Stomach smooth muscle (tissue), 2 donors: Measurements from ENCODE around the gene TEKT3.

Experiments used
- H3K27ac ChIP-seq: one replicate; pipeline ENCODE4 v1.7.0; 2013; ENCODE audit warnings: mild to moderate bottlenecking, low read length, inconsistent platforms
- H3K27me3 ChIP-seq, 2 donors: one replicate each; pipeline ENCODE4 v1.7.0; 2013; ENCODE audit warnings: low read length in 2 of 2; ENCODE audit not compliant: insufficient read depth in 2 of 2, control insufficient read depth in 1 of 2
- H3K36me3 ChIP-seq, 2 donors: one replicate each; pipeline ENCODE4 v1.7.0; 2013; ENCODE audit warnings: low read length in 2 of 2; ENCODE audit not compliant: control insufficient read depth in 2 of 2, insufficient read depth in 2 of 2
- H3K4me1 ChIP-seq: one replicate; pipeline ENCODE4 v1.7.0; 2013; ENCODE audit warnings: low read length; ENCODE audit not compliant: control insufficient read depth, insufficient read depth
- H3K4me3 ChIP-seq, 2 donors: one replicate each; pipeline ENCODE4 v1.7.0; 2013; ENCODE audit warnings: low read length in 2 of 2
- H3K9ac ChIP-seq, 2 donors: one replicate each; pipeline ENCODE4 v1.7.0; 2013; ENCODE audit warnings: low read length in 2 of 2, mild to moderate bottlenecking in 1 of 2
- H3K9me3 ChIP-seq, 2 donors: one replicate each; pipeline ENCODE4 v1.7.0; 2013; ENCODE audit warnings: low read length in 2 of 2; ENCODE audit not compliant: control insufficient read depth in 2 of 2
- donor health status: healthy.
- donor health status: Pancreatic carcinoma.

Gene TEKT3

GRCh38 chr17:15267996-15268395, 73.4 kb downstream of the TEKT3 start:
- Histone ChIP-seq H3K4me3 (no peak overlapping the region), H3K27ac (no peak overlapping the region), H3K36me3 (no peaks in the 10 kb centered on the region), H3K9me3 (no peaks in the 10 kb centered on the region), H3K4me1 (peaks cover 24% of the 10 kb centered on the region), H3K27me3 (no peaks in the 10 kb centered on the region), H3K9ac (no peak overlapping the region)

- Histone ChIP-seq H3K27me3 (no peaks in the 10 kb centered on the region), H3K27ac (no peak overlapping the region), H3K9ac (no peak overlapping the region), H3K4me1 (peaks cover 26% of the 10 kb centered on the region), H3K4me3 (no peak overlapping the region), H3K9me3 (no peaks in the 10 kb centered on the region), H3K36me3 (no peaks in the 10 kb centered on the region)
These were observed 74.9 kb downstream of the TEKT3 start for GRCh38 chr17:15266325-15267125.

GRCh38 chr17:15265131-15265530, 76.3 kb downstream of the TEKT3 start, which contains the start of gene PMP22:
Gene PMP22 (minus strand): TSS chr17:15265326. CDS start chr17:15260727, 4,599 bp downstream.
- Histone ChIP-seq H3K9ac (peak within 1 kb of the TSS in 1 of 2 donors; percentile 29), H3K36me3 (no peaks in the 10 kb centered on the region), H3K4me3 (peak within 1 kb of the TSS; percentile 44 to 98), H3K9me3 (no peaks in the 10 kb centered on the region), H3K27me3 (no peaks in the 10 kb centered on the region), H3K4me1 (peaks cover 34% of the 10 kb centered on the region), H3K27ac (no peak within 1 kb of the TSS)

- Histone ChIP-seq H3K36me3 (no peaks in the 10 kb centered on the region), H3K27ac (no peak overlapping the region), H3K9ac (peak overlapping the region in 1 of 2 donors; percentile 29), H3K4me1 (peaks cover 40% of the 10 kb centered on the region), H3K4me3 (peak overlapping the region; percentile 44 to 98), H3K27me3 (no peaks in the 10 kb centered on the region), H3K9me3 (no peaks in the 10 kb centered on the region)
These were observed 76.9 kb downstream of the TEKT3 start for GRCh38 chr17:15264542-15264941.

DNA sequence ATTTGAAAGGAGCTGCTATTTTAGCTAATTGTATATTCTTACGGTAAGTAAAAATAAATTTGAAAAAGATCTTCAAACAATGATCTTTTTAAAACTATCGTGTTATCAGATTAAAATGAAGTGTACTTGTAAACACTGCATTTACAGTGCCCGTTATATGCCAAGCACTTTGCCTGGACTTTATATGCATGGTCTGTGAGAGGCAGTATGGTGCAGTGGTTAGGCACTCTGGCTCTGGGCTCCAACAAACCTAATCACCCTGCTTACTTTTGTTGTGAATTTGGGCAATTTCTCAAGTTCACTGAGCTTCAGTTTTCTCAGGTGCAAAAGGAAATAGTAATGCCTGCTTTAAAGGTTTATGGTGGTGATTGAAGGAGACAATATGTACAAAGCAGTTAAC, 77.7 kb downstream of the TEKT3 start:
- H3K36me3 ChIP-seq = peaks cover 4 to 7% of the 10 kb centered on the region in 2 donors
- no peaks in the 10 kb centered on the region for H3K9me3 ChIP-seq
- H3K9ac ChIP-seq = peak overlapping the region; percentile 59 to 92
- peak overlapping the region; percentile 98 for H3K4me3 ChIP-seq
- H3K4me1 ChIP-seq = peaks cover 48% of the 10 kb centered on the region
- no peaks in the 10 kb centered on the region for H3K27me3 ChIP-seq
- H3K27ac ChIP-seq = peak overlapping the region; percentile 97

DNA sequence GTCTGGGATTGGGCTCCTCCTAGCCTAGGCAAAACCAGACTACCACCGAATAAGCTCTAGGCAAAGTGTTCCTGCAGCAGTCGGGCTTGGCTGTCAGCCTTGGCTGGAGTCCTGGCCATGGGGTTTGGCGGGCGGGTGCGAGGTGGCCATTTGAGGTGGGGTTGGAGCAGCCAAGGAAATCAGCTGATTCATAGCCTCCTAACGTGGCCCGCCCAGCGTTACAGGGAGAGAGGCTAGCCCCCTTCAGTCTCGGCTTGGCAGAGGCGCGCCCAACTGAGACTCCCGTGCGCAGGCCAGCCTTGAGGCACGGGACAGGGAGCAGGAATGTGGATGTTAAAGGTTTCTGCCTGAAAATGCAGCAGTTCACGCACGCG, 78.2 kb downstream of the TEKT3 start:
- peak overlapping the region; percentile 98 for H3K4me3 ChIP-seq
- peak overlapping the region; percentile 59 to 92 for H3K9ac ChIP-seq
- peaks cover 9 to 12% of the 10 kb centered on the region in 2 donors for H3K36me3 ChIP-seq
- H3K4me1 ChIP-seq = peaks cover 53% of the 10 kb centered on the region
- H3K9me3 ChIP-seq = no peaks in the 10 kb centered on the region
- H3K27me3 ChIP-seq = no peaks in the 10 kb centered on the region
- H3K27ac ChIP-seq = peak overlapping the region; percentile 97

GRCh38 chr17:15262291-15263205, 78.8 kb downstream of the TEKT3 start:
- no peaks in the 10 kb centered on the region for H3K27me3 ChIP-seq
- H3K9ac ChIP-seq = peak overlapping the region; percentile 59 to 92
- H3K4me1 ChIP-seq = peaks cover 59% of the 10 kb centered on the region

GRCh38 chr17:15261802-15262290, 79.6 kb downstream of the TEKT3 start:
- H3K9ac ChIP-seq = peak overlapping the region; percentile 59 to 92
- peaks cover 15 to 17% of the 10 kb centered on the region in 2 donors for H3K36me3 ChIP-seq
- H3K4me3 ChIP-seq = peak overlapping the region; percentile 98
- peak overlapping the region; percentile 97 for H3K27ac ChIP-seq
- H3K27me3 ChIP-seq = no peaks in the 10 kb centered on the region
- peaks cover 66% of the 10 kb centered on the region for H3K4me1 ChIP-seq
- no peaks in the 10 kb centered on the region for H3K9me3 ChIP-seq

More at GRCh38 chr17:15262291-15263205, 78.8 kb downstream of the TEKT3 start:
- H3K27ac ChIP-seq = peak overlapping the region; percentile 97
- H3K9me3 ChIP-seq = no peaks in the 10 kb centered on the region
- H3K4me3 ChIP-seq = peak overlapping the region; percentile 98
- H3K36me3 ChIP-seq = peaks cover 14% of the 10 kb centered on the region in 2 donors

- peaks cover 71% of the 10 kb centered on the region for H3K4me1 ChIP-seq
- peak overlapping the region; percentile 97 for H3K27ac ChIP-seq
These were observed 80.1 kb downstream of the TEKT3 start for GRCh38 chr17:15261258-15261801.

More at GRCh38 chr17:15261258-15261801, 80.1 kb downstream of the TEKT3 start:
- H3K4me3 ChIP-seq = peak overlapping the region; percentile 98
- H3K9ac ChIP-seq = peak overlapping the region; percentile 59 to 92
- no peaks in the 10 kb centered on the region for H3K9me3 ChIP-seq
- no peaks in the 10 kb centered on the region for H3K27me3 ChIP-seq
- H3K36me3 ChIP-seq = peaks cover 17 to 19% of the 10 kb centered on the region in 2 donors
